Tibial nerve (tissue), 4 donors: ENCODE results near the gene NKIRAS1. TPM values are rescaled to one million over a fixed set of nuclear protein-coding genes. Genes with fewer than 3 reads are reported as not detected.

Source experiments
- DNase-seq, 2 donors: peaks; one replicate each; pipeline ENCODE4 v3.0.0-alpha.2; 2019; ENCODE audit warnings: low spot score in 2 of 2
- H3K27ac ChIP-seq, 4 donors: fragments of 200-600 bp; sonication (generic) in 3 of 4; one replicate each; pipeline ENCODE4 v1.5.1; 2017 to 2019; ENCODE audit warnings: mild to moderate bottlenecking in 1 of 4
- H3K27me3 ChIP-seq, 2 donors: fragments of 200-600 bp; sonication (generic) in 1 of 2; one replicate each; pipeline versions ENCODE4 v1.5.1 to v1.6.0; 2017 to 2019
- H3K36me3 ChIP-seq, 3 donors: fragments of 200-600 bp; sonication (generic); one replicate each; pipeline ENCODE4 v1.5.1; 2018 to 2019
- H3K4me1 ChIP-seq, 4 donors: fragments of 200-600 bp; sonication (generic) in 3 of 4; one replicate each; pipeline ENCODE4 v1.5.1; 2017 to 2019
- H3K4me3 ChIP-seq, 4 donors: fragments of 200-600 bp; sonication (generic) in 3 of 4; one replicate each; pipeline ENCODE4 v1.5.1; 2017 to 2019; ENCODE audit warnings: mild to moderate bottlenecking in 1 of 4, moderate library complexity in 1 of 4
- H3K9me3 ChIP-seq, 4 donors: fragments of 200-600 bp; sonication (generic) in 3 of 4; one replicate each; pipeline ENCODE4 v1.5.1; 2017 to 2019
- CTCF ChIP-seq, 5 experiments: fragments of 200-600 bp in 3 of 5; fragments of 450-650 bp in 2 of 5; sonication (generic) in 3 of 5; IDR thresholded peaks; one replicate each; pipeline ENCODE4 v1.5.1; 2016 to 2019; ENCODE audit warnings: antibody characterized with exemption in 5 of 5, mild to moderate bottlenecking in 3 of 5, moderate library complexity in 2 of 5
- EP300 ChIP-seq, 2 donors: sonication (generic); formaldehyde crosslinking; IDR thresholded peaks; one replicate each; pipeline ENCODE4 v1.6.1; 2017; ENCODE audit warnings: antibody characterized with exemption in 2 of 2, mild to moderate bottlenecking in 1 of 2
- POLR2A ChIP-seq, 2 donors: fragments of 450-650 bp; IDR thresholded peaks; one replicate each; pipeline ENCODE4 v1.6.1; 2017; ENCODE audit warnings: antibody characterized with exemption in 2 of 2, mild to moderate bottlenecking in 2 of 2, moderate library complexity in 2 of 2
- WGBS, 2 donors: methylation state at CpG; one replicate each; pipeline ENCODE4 v1.1.5; 2018; 5-methylcytosine and 5-hydroxymethylcytosine counted together
- total RNA-seq, 4 donors: library from RNA; depleted of rRNA; stranded (reverse); fragments of >200 nt; gene quantifications; one replicate each; pipeline ENCODE4 v1.1.0, GENCODE V29; 2016

Gene NKIRAS1
- total RNA-seq, 4 donors from 2014 or later: 6.6 to 14.9 (median 9.3) TPM

- Histone ChIP-seq H3K4me3 (no peak overlapping the region), H3K9me3 (peaks cover 0 to 4% (median 0%) of the 10 kb centered on the region in 4 donors), H3K36me3 (no peaks in the 10 kb centered on the region), H3K4me1 (peaks cover 0 to 21% (median 8%) of the 10 kb centered on the region in 4 donors), H3K27me3 (no peaks in the 10 kb centered on the region), H3K27ac (no peak overlapping the region)
- no peak for DNase-seq
- WGBS, 2 donors: 90 to 92% methylated on average over 11 of the region's 11 CpGs
- no peak for TF ChIP-seq POLR2A (IDR thresholded peaks at IDR 0.05)
- no peak for TF ChIP-seq CTCF (IDR thresholded peaks at IDR 0.05)
- TF ChIP-seq EP300 (IDR thresholded peaks at IDR 0.05): no peak
These were observed 25.8 kb upstream of the NKIRAS1 start for GRCh38 chr3:23942546-23942945.

DNA sequence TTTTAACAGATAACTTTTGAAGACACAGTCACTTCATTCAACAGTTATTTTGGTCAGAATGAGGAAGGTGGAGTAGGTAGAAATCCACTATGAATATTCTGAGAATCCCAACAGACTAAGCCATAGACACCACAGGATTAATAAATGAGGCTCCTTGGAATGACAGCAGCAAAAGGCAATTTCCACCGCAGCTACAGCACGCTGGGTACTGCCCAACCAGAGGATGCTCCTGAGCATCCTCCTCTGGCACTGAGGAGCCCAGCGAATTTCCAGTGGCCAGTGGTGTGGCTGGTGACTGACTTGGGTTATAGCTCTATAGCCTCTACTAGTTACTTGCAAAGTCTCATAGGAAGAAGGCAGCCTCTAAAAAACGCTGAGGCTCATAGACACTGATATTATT is 24.6 kb upstream of the NKIRAS1 start:
- Histone ChIP-seq H3K9me3 (peaks cover 0 to 4% (median 0%) of the 10 kb centered on the region in 4 donors), H3K27ac (no peak overlapping the region), H3K4me1 (peaks cover 0 to 10% (median under 1%) of the 10 kb centered on the region in 4 donors), H3K27me3 (no peaks in the 10 kb centered on the region), H3K36me3 (no peaks in the 10 kb centered on the region), H3K4me3 (no peak overlapping the region)
- DNase-seq: no peak
- TF ChIP-seq CTCF (IDR thresholded peaks at IDR 0.05): no peak
- TF ChIP-seq POLR2A (IDR thresholded peaks at IDR 0.05): no peak
- TF ChIP-seq EP300 (IDR thresholded peaks at IDR 0.05): no peak
- 89 to 96% methylated on average over 4 of the region's 4 CpGs for WGBS, 2 donors

- no peak for DNase-seq
- no peak overlapping the region for H3K4me3 ChIP-seq
- WGBS, 2 donors: 50 to 72% methylated on average over 5 of the region's 5 CpGs
- peaks cover 0 to 4% (median 0%) of the 10 kb centered on the region in 4 donors for H3K9me3 ChIP-seq
- H3K27me3 ChIP-seq: no peaks in the 10 kb centered on the region
- H3K36me3 ChIP-seq: no peaks in the 10 kb centered on the region
- no peak for TF ChIP-seq EP300 (IDR thresholded peaks at IDR 0.05)
- H3K27ac ChIP-seq: no peak overlapping the region
- peaks cover 0 to 8% (median 0%) of the 10 kb centered on the region in 4 donors for H3K4me1 ChIP-seq
These were observed 24.0 kb upstream of the NKIRAS1 start for GRCh38 chr3:23940775-23941174.

- H3K27me3 ChIP-seq: no peaks in the 10 kb centered on the region
- H3K4me3 ChIP-seq: no peak overlapping the region
- no peak overlapping the region for H3K27ac ChIP-seq
- no peak for TF ChIP-seq CTCF (IDR thresholded peaks at IDR 0.05)
- no peak for TF ChIP-seq EP300 (IDR thresholded peaks at IDR 0.05)
- TF ChIP-seq POLR2A (IDR thresholded peaks at IDR 0.05): no peak
- no peaks in the 10 kb centered on the region for H3K4me1 ChIP-seq
- H3K36me3 ChIP-seq: no peaks in the 10 kb centered on the region
- peaks cover 0 to 4% (median 0%) of the 10 kb centered on the region in 4 donors for H3K9me3 ChIP-seq
- DNase-seq: no peak
These were observed 21.9 kb upstream of the NKIRAS1 start for GRCh38 chr3:23938688-23939087.

GRCh38 chr3:23937296-23937695 is 20.5 kb upstream of the NKIRAS1 start:
- no peaks in the 10 kb centered on the region for H3K4me1 ChIP-seq
- WGBS, 2 donors: 74 to 87% methylated on average over 1 of the region's 1 CpG

More at GRCh38 chr3:23937296-23937695, 20.5 kb upstream of the NKIRAS1 start:
- no peaks in the 10 kb centered on the region for H3K36me3 ChIP-seq
- no peak for TF ChIP-seq EP300 (IDR thresholded peaks at IDR 0.05)
- TF ChIP-seq CTCF (IDR thresholded peaks at IDR 0.05): no peak
- TF ChIP-seq POLR2A (IDR thresholded peaks at IDR 0.05): no peak
- no peak overlapping the region for H3K4me3 ChIP-seq
- H3K9me3 ChIP-seq: peaks cover 0 to 4% (median 0%) of the 10 kb centered on the region in 4 donors
- no peak for DNase-seq
- no peaks in the 10 kb centered on the region for H3K27me3 ChIP-seq
- H3K27ac ChIP-seq: no peak overlapping the region
